HepG2 (cell line): ENCODE results near the gene IPCEF1. TPM values are rescaled to one million over a fixed set of nuclear protein-coding genes. Genes with fewer than 3 reads are reported as not detected.
A peak's percentile ranks its signal among the peaks of the same experiment; 100 is the strongest.

Source experiments
- ATAC-seq: fragments of 200-7000 bp; cut with Tn5 transposase; 3 replicates; pipeline ENCODE4 v1.9.1; 2020; ENCODE audit warnings: mild to moderate bottlenecking, moderate library complexity
- BruUV-seq: library from RNA; stranded (reverse); fragments of 400-500 nt; replicated peaks from 2 replicates; lab custom pipeline; 2021; lab: Mats Ljungman, UMichigan
- CTCF ChIA-PET: fragments of 300-600 bp; formaldehyde crosslinking; extraction: SDS; loops from one replicate; lab custom pipeline; 2021; ENCODE audit warnings: low total read pairs, inconsistent platforms, low intra/inter-chr PET ratio; lab: Yijun Ruan, JAX
- POLR2A ChIA-PET: fragments of 350-600 bp; sonication (Branson Sonifier 250); formaldehyde crosslinking; loops from one replicate; lab custom pipeline; 2020; ENCODE audit warnings: antibody characterized with exemption, inconsistent platforms; lab: Yijun Ruan, JAX
- DNase-seq: peaks from one replicate; pipeline ENCODE4 v3.0.0-alpha.2; 2015; ENCODE audit warnings: low spot score
- FAIRE-seq: peaks from 3 replicates; lab custom pipeline; 2011; peaks lifted over from hg19 to GRCh38; lab: Jason Lieb, UNC
- H2AFZ ChIP-seq: one replicate; pipeline ENCODE4 v1.6.1; 2011; ENCODE audit warnings: low read length, inconsistent platforms
- H3K27ac ChIP-seq: fragments of 300-600 bp; 3 replicates; pipeline ENCODE4 v1.8.0; 2011; ENCODE audit warnings: mixed run types, mild to moderate bottlenecking, mixed read lengths, low read length, inconsistent platforms; ENCODE audit not compliant: insufficient read depth; ENCODE audit errors: extremely low read length
- H3K27me3 ChIP-seq, 2 experiments: fragments of 200-600 bp in 1 of 2; 2 replicates in 1 of 2; 3 replicates in 1 of 2; pipeline versions ENCODE4 v1.6.0 to v1.8.0; 2011; ENCODE audit warnings: low read length in 2 of 2, mild to moderate bottlenecking in 2 of 2, moderate library complexity in 2 of 2, inconsistent platforms in 1 of 2; ENCODE audit not compliant: insufficient read depth in 2 of 2, control insufficient read depth in 1 of 2
- H3K36me3 ChIP-seq, 2 experiments: fragments of 200-600 bp in 1 of 2; replicated peaks in 1 of 2; 2 replicates in 1 of 2; 3 replicates in 1 of 2; pipeline versions ENCODE4 v1.5.1 to v1.8.0; 2011; ENCODE audit warnings: low read length in 2 of 2, inconsistent platforms in 1 of 2; ENCODE audit not compliant: insufficient read depth in 2 of 2, control insufficient read depth in 1 of 2
- H3K4me1 ChIP-seq: 2 replicates; pipeline ENCODE4 v1.5.1; 2012; ENCODE audit warnings: low read length, inconsistent platforms; ENCODE audit not compliant: insufficient read depth
- H3K4me2 ChIP-seq: 2 replicates; pipeline ENCODE4 v1.6.0; 2011; ENCODE audit warnings: low read depth, low read length, inconsistent platforms
- H3K4me3 ChIP-seq, 3 experiments: fragments of 200-600 bp in 1 of 3; sonication (generic), shearing (Covaris generic) in 1 of 3; replicated peaks in 1 of 3; 2 replicates each; pipeline ENCODE4 v1.5.1; 2011 to 2016; ENCODE audit warnings: low read length in 3 of 3, inconsistent platforms in 2 of 3, low read depth in 2 of 3, mild to moderate bottlenecking in 2 of 3, control low read depth in 1 of 3, mixed read lengths in 1 of 3; ENCODE audit not compliant: insufficient read depth in 1 of 3
- H3K79me2 ChIP-seq: one replicate; pipeline ENCODE4 v1.6.1; 2011; ENCODE audit warnings: low read length, inconsistent platforms; ENCODE audit not compliant: insufficient read depth
- H3K9ac ChIP-seq: 2 replicates; pipeline ENCODE4 v1.6.0; 2011; ENCODE audit warnings: mild to moderate bottlenecking, low read depth, low read length, inconsistent platforms; ENCODE audit not compliant: insufficient read depth
- H3K9me3 ChIP-seq: 2 replicates; pipeline ENCODE4 v1.5.1; 2012; ENCODE audit warnings: mild to moderate bottlenecking, low read length
- H4K20me1 ChIP-seq: 2 replicates; pipeline ENCODE4 v1.6.0; 2011; ENCODE audit warnings: inconsistent platforms, mild to moderate bottlenecking, low read length, moderate library complexity; ENCODE audit not compliant: insufficient read depth
- FOXP4 ChIP-seq: sonication (generic); formaldehyde crosslinking; IDR thresholded peaks from 2 replicates; pipeline ENCODE4 v1.4.0; 2020; ENCODE audit warnings: missing genetic modification reagents
- IRF1 ChIP-seq: sonication (generic); formaldehyde crosslinking; IDR thresholded peaks from 2 replicates; pipeline ENCODE4 v1.4.0; 2020; ENCODE audit warnings: low read depth, mild to moderate bottlenecking, missing genetic modification reagents
- NFKB2 ChIP-seq: sonication (generic); formaldehyde crosslinking; IDR thresholded peaks from 2 replicates; pipeline ENCODE4 v1.4.0; 2020; ENCODE audit warnings: missing genetic modification reagents, borderline replicate concordance
- NR2C2 ChIP-seq: sonication (generic); formaldehyde crosslinking; IDR thresholded peaks from 2 replicates; pipeline ENCODE4 v1.4.0; 2020; ENCODE audit warnings: missing genetic modification reagents, mild to moderate bottlenecking, moderate library complexity, borderline replicate concordance
- PAXIP1 ChIP-seq: sonication (generic); formaldehyde crosslinking; conservative IDR thresholded peaks from 2 replicates; pipeline ENCODE4 v1.4.0; 2020; ENCODE audit warnings: mild to moderate bottlenecking, missing genetic modification reagents, moderate library complexity
- SALL2 ChIP-seq: sonication (generic); formaldehyde crosslinking; IDR thresholded peaks from 2 replicates; pipeline ENCODE4 v1.8.1; 2023; ENCODE audit warnings: mild to moderate bottlenecking, missing genetic modification reagents, inconsistent platforms
- SAP130 ChIP-seq: IDR thresholded peaks from 2 replicates; pipeline ENCODE4 v1.6.1; 2016; ENCODE audit warnings: low read depth
- SP4 ChIP-seq: sonication (generic); formaldehyde crosslinking; IDR thresholded peaks from 2 replicates; pipeline ENCODE4 v1.8.1; 2023; ENCODE audit warnings: mild to moderate bottlenecking, missing genetic modification reagents
- YY1 ChIP-seq: IDR thresholded peaks from 2 replicates; pipeline ENCODE4 v1.6.1; 2011; ENCODE audit warnings: low read length, low read depth, moderate library complexity, mild to moderate bottlenecking; ENCODE audit not compliant: insufficient read depth, insufficient replicate concordance
- ZBTB1 ChIP-seq: sonication (generic); formaldehyde crosslinking; IDR thresholded peaks from 2 replicates; pipeline ENCODE4 v1.4.0; 2020; ENCODE audit warnings: missing genetic modification reagents, borderline replicate concordance
- ZBTB4 ChIP-seq: sonication (generic); formaldehyde crosslinking; IDR thresholded peaks from 2 replicates; pipeline ENCODE4 v1.4.0; 2020; ENCODE audit warnings: missing genetic modification reagents, mild to moderate bottlenecking, borderline replicate concordance
- ZNF317 ChIP-seq: sonication (generic); formaldehyde crosslinking; IDR thresholded peaks from 2 replicates; pipeline ENCODE4 v1.5.0; 2020; ENCODE audit warnings: mild to moderate bottlenecking, missing genetic modification reagents
- WGBS: methylation state at CpG from one replicate; pipeline ENCODE4 v1.1.6; 2017; ENCODE audit warnings: low lambda C conversion rate; 5-methylcytosine and 5-hydroxymethylcytosine counted together
- in situ Hi-C: cut with HindIII; loops from 2 replicates; pipeline ENCODE4 v1.10.0; 2017; ENCODE audit warnings: low pct_unique_long_range_greater_than_20kb; ENCODE audit not compliant: extremely low pct_ligation_motif_present
- intact Hi-C: fragments of 100-400 bp; cut with micrococcal nuclease; formaldehyde crosslinking; loops from one replicate; pipeline ENCODE4 v1.10.0; 2022; ENCODE audit not compliant: unreplicated experiment
- polyA plus RNA-seq, 8 experiments: library from polyadenylated mRNA; depleted of rRNA in 3 of 8; stranded (reverse) in 7 of 8; unstranded in 1 of 8; fragments of >200 nt; fragmentation: Illumina TruSeq in 4 of 8; extraction: Trizol in 4 of 8; gene quantifications; 2 replicates each; pipeline versions ENCODE4 v1.2.1 to v1.2.3, GENCODE V29; 2011 to 2016; ENCODE audit warnings: low read depth in 4 of 8, missing spikeins in 1 of 8, mixed read lengths in 1 of 8; ENCODE audit not compliant: insufficient read depth in 1 of 8
- total RNA-seq, 5 experiments: library from RNA; depleted of rRNA; stranded (reverse); fragments of >200 nt; fragmentation: Illumina TruSeq; extraction: Trizol; gene quantifications; 2 replicates each; pipeline ENCODE4 v1.2.3, GENCODE V29; 2016; ENCODE audit warnings: low read depth in 1 of 5

The IPCEF1 gene
- total and polyA plus RNA-seq, 2 of the 13 experiments (the other 11 are each of a cell fraction or from before 2014, with no cell fraction given) = 0.03 TPM; not detected in 1

GRCh38 chr6:154386848-154387717, 30.5 kb upstream of the IPCEF1 start:
- no peaks in the 10 kb centered on the region for H3K79me2 ChIP-seq
- H3K27ac ChIP-seq = no peak overlapping the region
- peaks cover 21% of the 10 kb centered on the region for H3K4me1 ChIP-seq
- DNase-seq = peak; percentile 87
- H3K9ac ChIP-seq = no peak overlapping the region
- intact Hi-C loops = loop anchor here (1.0 kb wide), 1 partner anchor 73 kb away; no protein-coding TSS in a partner anchor
- no peaks in the 10 kb centered on the region for H3K36me3 ChIP-seq
- H4K20me1 ChIP-seq = no peaks in the 10 kb centered on the region
- whole genome bisulfite sequencing = 44% methylated on average over 5 of the region's 5 CpGs
- ATAC-seq = peak; percentile 74
- H2AFZ ChIP-seq = no peak overlapping the region
- CTCF ChIA-PET = no interaction called here
- POLR2A ChIA-PET = interaction anchor here (0.8 kb wide), 1 partner anchor 123 kb away, joined by 3 read pairs; the partner anchor contains the start of gene CNKSR3
- no peaks in the 10 kb centered on the region for H3K9me3 ChIP-seq
- H3K4me2 ChIP-seq = peak overlapping the region; percentile 16; the same call in 1 of the 2 replicates
- no TSS peak for BruUV-seq
- FAIRE-seq = peak; percentile 18
- in situ Hi-C loops = no loop called here
- H3K27me3 ChIP-seq = no peaks in the 10 kb centered on the region
- no peak overlapping the region for H3K4me3 ChIP-seq
- TF ChIP-seq SAP130 (CRISPR knock-in tag) (peak; percentile 55), NR2C2 (CRISPR knock-in tag) (no peak), ZNF317 (CRISPR knock-in tag) (no peak), FOXP4 (CRISPR knock-in tag) (no peak; the same call in 1 of the 2 replicates), IRF1 (CRISPR knock-in tag) (no peak), SP4 (no peak), PAXIP1 (CRISPR knock-in tag) (peak; percentile 47; the same call in 1 of the 2 replicates), ZBTB1 (no peak), YY1 (no peak), NFKB2 (CRISPR knock-in tag) (no peak), SALL2 (CRISPR knock-in tag) (no peak), ZBTB4 (CRISPR knock-in tag) (no peak)
